H9 (cell line): Measurements from ENCODE around the gene CBX5. TPM values are rescaled to one million over a fixed set of nuclear protein-coding genes. Genes with fewer than 3 reads are reported as not detected.

ENCODE experiments used
- DNase-seq: peaks from one replicate; pipeline ENCODE4 v3.0.0-alpha.2; 2017
- H2AFZ ChIP-seq: one replicate; pipeline ENCODE4 v1.6.1; 2013; ENCODE audit warnings: mild to moderate bottlenecking, low read length, control low read depth, moderate library complexity
- H2AK5ac ChIP-seq: 2 replicates; pipeline ENCODE4 v1.6.1; 2013; ENCODE audit warnings: low read length, control low read depth, mixed read lengths; ENCODE audit not compliant: insufficient read length
- H2BK120ac ChIP-seq: one replicate; pipeline ENCODE4 v1.6.1; 2013; ENCODE audit warnings: low read depth, mild to moderate bottlenecking, low read length, control low read depth, inconsistent platforms; ENCODE audit not compliant: poor library complexity, severe bottlenecking
- H2BK12ac ChIP-seq: 2 replicates; pipeline ENCODE4 v1.6.1; 2013; ENCODE audit warnings: low read length, control low read depth, mixed read lengths, low read depth; ENCODE audit not compliant: insufficient read length
- H2BK15ac ChIP-seq: 2 replicates; pipeline ENCODE4 v1.6.1; 2013; ENCODE audit warnings: low read depth, low read length, control low read depth
- H2BK20ac ChIP-seq: one replicate; pipeline ENCODE4 v1.6.1; 2013; ENCODE audit warnings: low read depth, mild to moderate bottlenecking, low read length, control low read depth, inconsistent platforms; ENCODE audit not compliant: poor library complexity, severe bottlenecking
- H2BK5ac ChIP-seq: 2 replicates; pipeline ENCODE4 v1.6.1; 2013; ENCODE audit warnings: low read length, control low read depth, mixed read lengths; ENCODE audit not compliant: insufficient read length
- H3K14ac ChIP-seq: 2 replicates; pipeline ENCODE4 v1.6.1; 2013; ENCODE audit warnings: low read length, control low read depth; ENCODE audit not compliant: insufficient read depth
- H3K18ac ChIP-seq: 2 replicates; pipeline ENCODE4 v1.6.1; 2013; ENCODE audit warnings: low read depth, mild to moderate bottlenecking, mixed read lengths, low read length, control low read depth; ENCODE audit not compliant: insufficient read length
- H3K23ac ChIP-seq: 2 replicates; pipeline ENCODE4 v1.6.1; 2013; ENCODE audit warnings: low read length, control low read depth, mixed read lengths, low read depth; ENCODE audit not compliant: insufficient read length
- H3K23me2 ChIP-seq: 2 replicates; pipeline ENCODE4 v1.6.1; 2013; ENCODE audit warnings: low read depth, mild to moderate bottlenecking, mixed read lengths, low read length, control low read depth; ENCODE audit not compliant: insufficient read length, poor library complexity, severe bottlenecking
- H3K27ac ChIP-seq: 2 replicates; pipeline ENCODE4 v1.5.1; 2013; ENCODE audit warnings: low read length, control low read depth, mixed read lengths, low read depth; ENCODE audit not compliant: insufficient read length
- H3K27me3 ChIP-seq: 2 replicates; pipeline ENCODE4 v1.6.1; 2013; ENCODE audit warnings: low read length, control low read depth, inconsistent platforms; ENCODE audit not compliant: insufficient read depth
- H3K4ac ChIP-seq: 2 replicates; pipeline ENCODE4 v1.6.1; 2013; ENCODE audit warnings: low read depth, mild to moderate bottlenecking, control low read depth, inconsistent platforms, low read length, moderate library complexity
- H3K4me1 ChIP-seq: 2 replicates; pipeline ENCODE4 v1.6.1; 2013; ENCODE audit warnings: low read length, control low read depth, inconsistent platforms; ENCODE audit not compliant: insufficient read depth
- H3K4me2 ChIP-seq: 2 replicates; pipeline ENCODE4 v1.6.1; 2013; ENCODE audit warnings: low read length, control low read depth, mixed read lengths; ENCODE audit not compliant: insufficient read length, insufficient read depth
- H3K56ac ChIP-seq: 2 replicates; pipeline ENCODE4 v1.6.1; 2013; ENCODE audit warnings: low read depth, mild to moderate bottlenecking, mixed read lengths, low read length, control low read depth; ENCODE audit not compliant: insufficient read length
- H3K79me1 ChIP-seq: 2 replicates; pipeline ENCODE4 v1.6.1; 2013; ENCODE audit warnings: low read depth, mild to moderate bottlenecking, moderate library complexity, low read length, control low read depth, inconsistent platforms; ENCODE audit not compliant: insufficient read depth, poor library complexity, severe bottlenecking
- H3K79me2 ChIP-seq: 2 replicates; pipeline ENCODE4 v1.6.1; 2013; ENCODE audit warnings: low read length, control low read depth, inconsistent platforms; ENCODE audit not compliant: insufficient read depth
- H3K9ac ChIP-seq: 2 replicates; pipeline ENCODE4 v1.6.1; 2013; ENCODE audit warnings: low read length, control low read depth, mixed read lengths; ENCODE audit not compliant: insufficient read length; ENCODE audit errors: extremely low read depth
- H3K9me3 ChIP-seq: one replicate; pipeline ENCODE4 v1.6.1; 2013; ENCODE audit warnings: low read depth, low read length, inconsistent platforms; ENCODE audit not compliant: control insufficient read depth
- H3T11ph ChIP-seq: one replicate; pipeline ENCODE4 v1.6.1; 2013; ENCODE audit warnings: mild to moderate bottlenecking, low read length, control low read depth, inconsistent platforms
- H4K20me1 ChIP-seq: one replicate; pipeline ENCODE4 v1.6.1; 2013; ENCODE audit not compliant: control insufficient read depth, insufficient read length, insufficient read depth
- H4K5ac ChIP-seq: 2 replicates; pipeline ENCODE4 v1.6.1; 2013; ENCODE audit warnings: low read depth, mild to moderate bottlenecking, mixed read lengths, low read length, control low read depth; ENCODE audit not compliant: insufficient read length
- H4K8ac ChIP-seq: replicated peaks from 2 replicates; pipeline ENCODE4 v1.6.1; 2013; ENCODE audit warnings: low read length, control low read depth, mixed read lengths, low read depth; ENCODE audit not compliant: insufficient read length
- H4K91ac ChIP-seq: 2 replicates; pipeline ENCODE4 v1.6.1; 2013; ENCODE audit warnings: low read depth, mild to moderate bottlenecking, moderate library complexity, mixed read lengths, low read length, control low read depth; ENCODE audit not compliant: insufficient read length
- H3K27ac Mint-ChIP-seq, 3 experiments: 2 replicates in 2 of 3; 3 replicates in 1 of 3; pipeline ENCODE4 v1.8.0; 2020 to 2021; ENCODE audit warnings: mixed read lengths in 3 of 3, mild to moderate bottlenecking in 1 of 3, moderate library complexity in 1 of 3
- H3K27me3 Mint-ChIP-seq: 2 replicates; pipeline ENCODE4 v1.8.0; 2021; ENCODE audit warnings: low read depth, mild to moderate bottlenecking, moderate library complexity, mixed read lengths
- H3K36me3 Mint-ChIP-seq, 3 experiments: 2 replicates in 2 of 3; 3 replicates in 1 of 3; pipeline ENCODE4 v1.8.0; 2020 to 2021; ENCODE audit warnings: low read depth in 3 of 3, mixed read lengths in 3 of 3; ENCODE audit not compliant: insufficient read depth in 1 of 3
- H3K4me1 Mint-ChIP-seq, 2 experiments: 2 replicates each; pipeline ENCODE4 v1.8.0; 2020; ENCODE audit warnings: mixed read lengths in 2 of 2
- H3K4me3 Mint-ChIP-seq, 2 experiments: 2 replicates in 1 of 2; 3 replicates in 1 of 2; pipeline ENCODE4 v1.8.0; 2020 to 2021; ENCODE audit warnings: mild to moderate bottlenecking in 2 of 2, mixed read lengths in 2 of 2, moderate library complexity in 1 of 2
- H3K9me3 Mint-ChIP-seq, 2 experiments: 2 replicates in 1 of 2; 3 replicates in 1 of 2; pipeline ENCODE4 v1.8.0; 2020; ENCODE audit warnings: mild to moderate bottlenecking in 2 of 2, mixed read lengths in 2 of 2, moderate library complexity in 1 of 2
- CTCF ChIP-seq: fragments of 200-600 bp; sonication (generic); conservative IDR thresholded peaks from 3 replicates; pipeline ENCODE4 v1.8.0; 2021; ENCODE audit warnings: antibody characterized with exemption, mild to moderate bottlenecking
- WGBS: extraction: QIAGEN DNeasy Blood & Tissue Kit; methylation state at CpG from one replicate; pipeline ENCODE4 v1.1.7; 2013; ENCODE audit warnings: missing lambda C conversion rate, low lambda C conversion rate, mixed read lengths; ENCODE audit not compliant: insufficient read length; ENCODE audit errors: extremely low coverage; 5-methylcytosine and 5-hydroxymethylcytosine counted together
- total RNA-seq: library from RNA; stranded (reverse); gene quantifications from 2 replicates; pipeline ENCODE4 v1.2.1, GENCODE V29; 2021

CBX5 gene
- total RNA-seq, 1 experiment from 2014 or later = 206 TPM

DNA sequence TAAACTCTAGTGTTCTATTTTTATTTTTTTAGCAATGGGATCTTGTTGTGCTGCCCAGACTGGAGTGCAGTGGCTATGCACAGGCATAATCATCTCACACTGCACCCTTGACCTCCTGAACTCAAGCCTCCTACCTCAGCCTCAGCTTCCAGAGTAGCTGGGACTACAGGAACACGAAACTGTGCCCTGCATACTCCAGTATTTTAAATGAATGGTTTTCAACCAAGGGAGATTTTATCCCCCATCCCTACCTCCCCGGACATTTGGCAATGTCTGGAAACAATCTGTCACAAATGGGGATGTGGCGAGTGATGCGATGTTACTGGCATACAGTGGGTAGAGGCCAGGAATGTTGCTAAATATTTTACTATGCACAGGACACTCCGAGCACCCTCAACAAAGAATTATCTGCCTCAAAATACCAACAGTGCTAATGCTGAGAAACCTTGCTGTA, 2.1 kb downstream of the CBX5 start:
- no peak overlapping the region for H3K27ac ChIP-seq
- no peak overlapping the region for H2BK20ac ChIP-seq
- WGBS = no CpG with 5 or more reads among the region's 5 CpGs
- H3K23ac ChIP-seq = no peak overlapping the region
- no peaks in the 10 kb centered on the region for H3K79me1 ChIP-seq
- H4K5ac ChIP-seq = no peak overlapping the region
- no peaks in the 10 kb centered on the region for H3K27me3 ChIP-seq
- peak overlapping the region; percentile 74 for H3K4me2 ChIP-seq
- no peak overlapping the region for H3K4ac ChIP-seq
- H3K23me2 ChIP-seq = peaks cover 7% of the 10 kb centered on the region
- no peak overlapping the region for H2BK15ac ChIP-seq
- Mint-ChIP-seq H3K27me3 (no peaks in the 10 kb centered on the region; the same call in 1 of the 2 replicates), H3K9me3 (no peaks in the 10 kb centered on the region), H3K4me1 (peaks cover 26 to 39% of the 10 kb centered on the region in 2 experiments), H3K4me3 (no peak overlapping the region), H3K27ac (peak overlapping the region in 2 of 3 experiments; percentile 24 to 78; a peak in 3 of 7 replicates), H3K36me3 (peaks cover 18 to 23% (median 20%) of the 10 kb centered on the region in 3 experiments)
- no peak for DNase-seq
- H2BK120ac ChIP-seq = no peak overlapping the region
- no peak overlapping the region for H2AK5ac ChIP-seq
- H3T11ph ChIP-seq = no peak overlapping the region
- no peaks in the 10 kb centered on the region for H4K20me1 ChIP-seq
- no peak overlapping the region for H3K18ac ChIP-seq
- peak overlapping the region; percentile 98 for H3K9ac ChIP-seq
- H3K79me2 ChIP-seq = peaks cover 19% of the 10 kb centered on the region; the same call in 1 of the 2 replicates
- TF ChIP-seq CTCF = no peak
- no peak overlapping the region for H3K14ac ChIP-seq
- H3K4me1 ChIP-seq = no peaks in the 10 kb centered on the region
- H3K56ac ChIP-seq = no peak overlapping the region
- no peak overlapping the region for H2AFZ ChIP-seq
- no peak overlapping the region for H2BK12ac ChIP-seq
- H4K8ac ChIP-seq = no peak overlapping the region
- H3K9me3 ChIP-seq = no peaks in the 10 kb centered on the region
- H2BK5ac ChIP-seq = no peak overlapping the region
- H4K91ac ChIP-seq = no peak overlapping the region
